Tibial nerve (tissue), 4 donors: ENCODE results near the gene NME2. TPM values are rescaled to one million over a fixed set of nuclear protein-coding genes. Genes with fewer than 3 reads are reported as not detected.

Source experiments
- DNase-seq, 2 donors: peaks; one replicate each; pipeline ENCODE4 v3.0.0-alpha.2; 2019; ENCODE audit warnings: low spot score in 2 of 2
- H3K27ac ChIP-seq, 4 donors: fragments of 200-600 bp; sonication (generic) in 3 of 4; one replicate each; pipeline ENCODE4 v1.5.1; 2017 to 2019; ENCODE audit warnings: mild to moderate bottlenecking in 1 of 4
- H3K27me3 ChIP-seq, 2 donors: fragments of 200-600 bp; sonication (generic) in 1 of 2; one replicate each; pipeline versions ENCODE4 v1.5.1 to v1.6.0; 2017 to 2019
- H3K36me3 ChIP-seq, 3 donors: fragments of 200-600 bp; sonication (generic); one replicate each; pipeline ENCODE4 v1.5.1; 2018 to 2019
- H3K4me1 ChIP-seq, 4 donors: fragments of 200-600 bp; sonication (generic) in 3 of 4; one replicate each; pipeline ENCODE4 v1.5.1; 2017 to 2019
- H3K4me3 ChIP-seq, 4 donors: fragments of 200-600 bp; sonication (generic) in 3 of 4; one replicate each; pipeline ENCODE4 v1.5.1; 2017 to 2019; ENCODE audit warnings: mild to moderate bottlenecking in 1 of 4, moderate library complexity in 1 of 4
- H3K9me3 ChIP-seq, 4 donors: fragments of 200-600 bp; sonication (generic) in 3 of 4; one replicate each; pipeline ENCODE4 v1.5.1; 2017 to 2019
- CTCF ChIP-seq, 5 experiments: fragments of 200-600 bp in 3 of 5; fragments of 450-650 bp in 2 of 5; sonication (generic) in 3 of 5; IDR thresholded peaks; one replicate each; pipeline ENCODE4 v1.5.1; 2016 to 2019; ENCODE audit warnings: antibody characterized with exemption in 5 of 5, mild to moderate bottlenecking in 3 of 5, moderate library complexity in 2 of 5
- EP300 ChIP-seq, 2 donors: sonication (generic); formaldehyde crosslinking; IDR thresholded peaks; one replicate each; pipeline ENCODE4 v1.6.1; 2017; ENCODE audit warnings: antibody characterized with exemption in 2 of 2, mild to moderate bottlenecking in 1 of 2
- POLR2A ChIP-seq, 2 donors: fragments of 450-650 bp; IDR thresholded peaks; one replicate each; pipeline ENCODE4 v1.6.1; 2017; ENCODE audit warnings: antibody characterized with exemption in 2 of 2, mild to moderate bottlenecking in 2 of 2, moderate library complexity in 2 of 2
- WGBS, 2 donors: methylation state at CpG; one replicate each; pipeline ENCODE4 v1.1.5; 2018; 5-methylcytosine and 5-hydroxymethylcytosine counted together
- total RNA-seq, 4 donors: library from RNA; depleted of rRNA; stranded (reverse); fragments of >200 nt; gene quantifications; one replicate each; pipeline ENCODE4 v1.1.0, GENCODE V29; 2016

NME2 gene
- total RNA-seq, result 100 to 1,000 TPM; 308 to 552 (median 417) TPM

- peak within 1 kb of the TSS; percentile 80 to 98 (median 93) for H3K27ac ChIP-seq
- peaks cover 0 to 57% (median 16%) of the 10 kb centered on the region in 3 donors for H3K36me3 ChIP-seq
- TF ChIP-seq POLR2A (IDR thresholded peaks at IDR 0.05), result peak; percentile 5 to 58
- peak in 1 of 2 donors; percentile 74 for TF ChIP-seq EP300 (IDR thresholded peaks at IDR 0.05)
- TF ChIP-seq CTCF (IDR thresholded peaks at IDR 0.05), result no peak
- H3K9me3 ChIP-seq, result no peaks in the 10 kb centered on the region
- 0% methylated on average over 35 to 56 of the region's 98 CpGs for WGBS, 2 donors
- no peaks in the 10 kb centered on the region for H3K27me3 ChIP-seq
- H3K4me1 ChIP-seq, result peaks cover 0 to 23% (median 7%) of the 10 kb centered on the region in 4 donors
- peak; percentile 82 to 85 for DNase-seq
- H3K4me3 ChIP-seq, result peak within 1 kb of the TSS; percentile 59 to 98 (median 96)
These were observed at the start of gene NME2 for GRCh38 chr17:51166198-51166986. NME2 (plus strand) TSS chr17:51166411; CDS start chr17:51166831, 420 bp downstream.

DNA sequence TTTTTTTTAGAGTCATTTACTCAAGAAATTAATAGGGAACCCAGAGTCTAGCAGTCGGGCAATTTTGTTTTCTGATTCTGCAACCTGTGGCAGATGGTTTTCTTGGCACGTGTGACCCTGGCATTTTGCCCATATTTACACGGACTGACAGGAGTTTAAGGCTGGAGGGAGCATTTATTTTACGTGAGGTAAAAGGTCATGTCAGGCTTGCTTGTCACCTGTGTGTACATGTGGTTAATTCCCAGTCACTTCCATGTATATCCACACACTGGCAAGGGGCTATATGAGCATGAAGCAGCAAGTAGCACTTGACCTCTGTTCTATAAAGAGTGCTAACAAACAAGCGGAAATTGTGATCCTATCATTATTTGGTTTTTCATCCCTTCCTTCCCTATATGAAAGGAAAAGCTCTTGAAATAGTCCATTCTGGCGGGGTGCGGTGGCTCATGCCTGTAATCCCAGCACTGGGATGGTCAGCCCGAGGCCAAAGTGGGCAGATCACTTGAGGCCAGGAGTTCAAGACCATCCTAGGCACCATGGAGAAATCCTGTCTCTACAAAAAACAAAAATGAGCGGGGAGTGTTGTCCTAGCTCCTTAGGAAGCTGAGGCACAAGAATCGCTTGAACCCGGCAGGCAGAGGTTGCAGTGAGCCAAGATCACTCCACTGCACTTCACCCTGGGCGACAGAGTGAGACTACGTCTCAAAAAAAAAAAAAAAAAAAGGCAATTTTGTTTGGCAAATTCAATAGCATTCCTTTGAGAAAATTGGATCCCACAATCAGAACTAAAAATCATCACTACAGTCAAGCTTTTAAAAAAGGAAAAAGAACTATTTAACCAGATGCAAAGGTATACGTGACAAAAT lies 47.6 kb upstream of the NME2 start:
- Histone ChIP-seq H3K4me3 (peak overlapping the region in 2 of 4 donors; percentile 69 to 100), H3K27ac (peak overlapping the region; percentile 99 to 100 (median 99)), H3K9me3 (no peaks in the 10 kb centered on the region), H3K27me3 (no peaks in the 10 kb centered on the region), H3K4me1 (peaks cover 0 to 54% (median 26%) of the 10 kb centered on the region in 4 donors), H3K36me3 (no peaks in the 10 kb centered on the region)
- WGBS, 2 donors, result 37 to 42% methylated on average over 14 of the region's 14 CpGs
- TF ChIP-seq POLR2A (IDR thresholded peaks at IDR 0.05) (no peak), EP300 (IDR thresholded peaks at IDR 0.05) (no peak), CTCF (IDR thresholded peaks at IDR 0.05) (no peak)
- DNase-seq, result peak; percentile 30

DNA sequence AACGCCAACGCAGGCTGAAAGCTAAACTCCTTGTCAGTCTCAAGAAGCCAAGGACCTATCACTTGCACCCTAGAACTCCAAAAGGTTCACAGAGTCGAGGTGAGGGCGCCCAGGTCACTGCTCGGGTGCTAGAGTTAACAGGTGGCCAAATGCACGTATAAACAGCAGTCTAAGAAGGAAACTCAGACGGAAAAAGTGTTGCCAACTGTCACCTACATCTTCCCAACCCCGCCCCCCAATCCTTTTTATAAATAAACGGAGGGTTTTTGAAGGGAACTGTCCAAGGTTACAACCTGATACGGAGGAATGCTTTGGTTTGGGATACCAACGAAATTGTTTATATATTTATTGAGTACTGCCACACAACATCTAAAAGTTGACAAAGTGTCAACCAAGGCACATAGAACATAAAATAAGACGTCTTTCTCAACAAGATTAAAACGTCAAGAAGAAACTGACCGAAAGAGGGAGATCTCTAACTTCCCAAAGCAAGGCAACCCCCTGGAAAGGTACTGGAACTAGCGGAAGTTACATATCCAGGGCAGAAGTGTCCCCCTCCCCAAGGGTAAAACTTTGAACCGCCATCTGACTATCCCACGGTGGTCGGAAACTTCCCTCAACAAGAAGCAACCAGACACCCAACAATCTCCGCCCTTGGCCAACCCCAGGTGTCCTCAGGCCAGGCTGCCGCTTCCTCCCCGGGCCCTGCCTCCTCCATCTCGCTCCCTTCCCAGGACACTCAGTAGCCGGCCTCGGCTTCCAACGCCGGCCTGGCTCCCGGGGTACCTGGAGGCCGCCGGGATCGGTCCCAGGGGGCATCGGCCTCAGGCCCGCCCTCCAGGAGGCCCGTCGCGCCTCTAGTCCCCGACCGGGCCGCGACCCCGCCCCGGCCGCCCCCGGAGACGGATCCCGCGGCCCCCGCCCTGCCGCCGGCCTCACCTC lies 46.5 kb upstream of the NME2 start:
- Histone ChIP-seq H3K36me3 (no peaks in the 10 kb centered on the region), H3K4me3 (peak overlapping the region; percentile 69 to 100 (median 99)), H3K9me3 (no peaks in the 10 kb centered on the region), H3K27ac (peak overlapping the region; percentile 99 to 100 (median 99)), H3K4me1 (peaks cover 0 to 54% (median 26%) of the 10 kb centered on the region in 4 donors), H3K27me3 (no peaks in the 10 kb centered on the region)
- DNase-seq, result peak; percentile 27 to 32
- TF ChIP-seq POLR2A (IDR thresholded peaks at IDR 0.05), result no peak
- TF ChIP-seq EP300 (IDR thresholded peaks at IDR 0.05), result peak in 1 of 2 donors; percentile 59
- peak in 3 of 5 experiments; percentile 19 to 56 (median 22) for TF ChIP-seq CTCF (IDR thresholded peaks at IDR 0.05)
- 2% methylated on average over 36 to 45 of the region's 49 CpGs for WGBS, 2 donors

GRCh38 chr17:51120357-51120738 lies 45.9 kb upstream of the NME2 start:
- WGBS, 2 donors, result 2% methylated on average over 10 of the region's 42 CpGs; no CpG with 5 or more reads in 1 of the 2 donors
- no peaks in the 10 kb centered on the region for H3K9me3 ChIP-seq
- TF ChIP-seq EP300 (IDR thresholded peaks at IDR 0.05), result no peak
- TF ChIP-seq POLR2A (IDR thresholded peaks at IDR 0.05), result no peak
- TF ChIP-seq CTCF (IDR thresholded peaks at IDR 0.05), result no peak
- peak overlapping the region; percentile 99 to 100 (median 99) for H3K27ac ChIP-seq
- H3K4me1 ChIP-seq, result peaks cover 0 to 54% (median 26%) of the 10 kb centered on the region in 4 donors
- peak overlapping the region; percentile 69 to 100 (median 99) for H3K4me3 ChIP-seq
- no peaks in the 10 kb centered on the region for H3K36me3 ChIP-seq
- peak in 1 of 2 donors; percentile 25 for DNase-seq
- no peaks in the 10 kb centered on the region for H3K27me3 ChIP-seq
